Omental fat pad (tissue), 4 donors: ENCODE results near the gene CXXC4. TPM values are rescaled to one million over a fixed set of nuclear protein-coding genes. Genes with fewer than 3 reads are reported as not detected.

ENCODE experiments used
- ATAC-seq: fragments of 150-250 bp; one replicate; pipeline ENCODE4 v1.9.1; 2016; ENCODE audit warnings: mild to moderate bottlenecking, moderate library complexity; ENCODE audit not compliant: low FRiP score
- DNase-seq: peaks from one replicate; pipeline ENCODE4 v3.0.0-alpha.2; 2019; ENCODE audit warnings: low spot score
- total RNA-seq, 4 donors: library from RNA; depleted of rRNA; stranded (reverse); fragments of >200 nt; gene quantifications; one replicate each; pipeline ENCODE4 v1.1.0, GENCODE V29; 2016
- TF ChIP-seq, protein P1 (sequence below), 3 donors: fragments of 450-650 bp; IDR thresholded peaks; one replicate each; pipeline ENCODE4 v1.5.1; 2016 to 2017; ENCODE audit warnings: antibody characterized with exemption in 3 of 3, mild to moderate bottlenecking in 3 of 3, moderate library complexity in 2 of 3

The CXXC4 gene
- total RNA-seq: 1 to 10 TPM in 1 of 4 donors, under 1 TPM in 3; 0.12 to 4.7 (median 0.41) TPM

GRCh38 chr4:104494822-104495559 lies at the start of gene CXXC4:
Gene CXXC4 (minus strand): TSS chr4:104494894. CDS start chr4:104491802, 3,092 bp downstream.
- DNase-seq (no peak), ATAC-seq (peak; percentile 67)
- TF ChIP-seq, protein P1, sequence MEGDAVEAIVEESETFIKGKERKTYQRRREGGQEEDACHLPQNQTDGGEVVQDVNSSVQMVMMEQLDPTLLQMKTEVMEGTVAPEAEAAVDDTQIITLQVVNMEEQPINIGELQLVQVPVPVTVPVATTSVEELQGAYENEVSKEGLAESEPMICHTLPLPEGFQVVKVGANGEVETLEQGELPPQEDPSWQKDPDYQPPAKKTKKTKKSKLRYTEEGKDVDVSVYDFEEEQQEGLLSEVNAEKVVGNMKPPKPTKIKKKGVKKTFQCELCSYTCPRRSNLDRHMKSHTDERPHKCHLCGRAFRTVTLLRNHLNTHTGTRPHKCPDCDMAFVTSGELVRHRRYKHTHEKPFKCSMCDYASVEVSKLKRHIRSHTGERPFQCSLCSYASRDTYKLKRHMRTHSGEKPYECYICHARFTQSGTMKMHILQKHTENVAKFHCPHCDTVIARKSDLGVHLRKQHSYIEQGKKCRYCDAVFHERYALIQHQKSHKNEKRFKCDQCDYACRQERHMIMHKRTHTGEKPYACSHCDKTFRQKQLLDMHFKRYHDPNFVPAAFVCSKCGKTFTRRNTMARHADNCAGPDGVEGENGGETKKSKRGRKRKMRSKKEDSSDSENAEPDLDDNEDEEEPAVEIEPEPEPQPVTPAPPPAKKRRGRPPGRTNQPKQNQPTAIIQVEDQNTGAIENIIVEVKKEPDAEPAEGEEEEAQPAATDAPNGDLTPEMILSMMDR (IDR thresholded peaks at IDR 0.05): no peak

DNA sequence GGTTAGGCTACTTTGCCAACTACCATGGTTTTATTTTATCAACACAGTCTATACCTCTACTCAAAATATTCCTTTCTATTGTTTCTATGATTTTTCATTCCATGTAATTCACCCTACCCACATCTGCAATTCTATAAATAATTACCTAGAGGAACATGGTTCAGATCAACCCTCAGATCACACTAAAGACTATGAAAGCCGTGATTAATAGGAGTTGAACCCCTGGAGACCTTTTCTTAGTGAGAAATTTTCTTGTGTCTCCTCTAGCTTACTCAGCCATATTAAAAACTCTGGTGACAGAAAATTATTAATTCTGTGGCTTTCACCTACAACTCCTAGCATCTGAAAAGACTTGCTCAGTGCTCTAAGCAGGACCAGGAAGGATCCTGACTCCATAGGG lies 38.5 kb upstream of the CXXC4 start:
- ATAC-seq (no peak), DNase-seq (no peak)
- TF ChIP-seq, protein P1 (IDR thresholded peaks at IDR 0.05): no peak

DNA sequence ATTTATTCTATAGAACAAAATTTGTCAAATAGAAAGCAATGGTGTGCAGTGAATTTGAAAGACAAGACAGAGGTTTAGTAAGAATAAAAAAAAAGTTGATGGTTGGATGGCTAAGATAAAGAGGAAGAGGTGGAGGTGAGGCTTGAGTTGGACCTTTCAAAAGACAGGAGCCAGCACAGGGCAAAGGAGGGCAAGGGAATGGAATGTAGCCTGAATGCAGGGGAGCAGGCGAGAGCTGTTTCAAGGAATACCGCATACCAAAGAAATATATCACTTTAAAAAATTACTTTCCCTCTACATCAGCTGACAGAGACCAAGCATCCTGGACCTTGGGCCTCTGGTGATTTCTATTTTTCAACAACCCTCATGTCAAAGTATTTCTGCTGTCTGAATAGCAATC lies 38.0 kb upstream of the CXXC4 start:
- DNase-seq (no peak), ATAC-seq (no peak)
- TF ChIP-seq, protein P1 (IDR thresholded peaks at IDR 0.05): no peak

DNA sequence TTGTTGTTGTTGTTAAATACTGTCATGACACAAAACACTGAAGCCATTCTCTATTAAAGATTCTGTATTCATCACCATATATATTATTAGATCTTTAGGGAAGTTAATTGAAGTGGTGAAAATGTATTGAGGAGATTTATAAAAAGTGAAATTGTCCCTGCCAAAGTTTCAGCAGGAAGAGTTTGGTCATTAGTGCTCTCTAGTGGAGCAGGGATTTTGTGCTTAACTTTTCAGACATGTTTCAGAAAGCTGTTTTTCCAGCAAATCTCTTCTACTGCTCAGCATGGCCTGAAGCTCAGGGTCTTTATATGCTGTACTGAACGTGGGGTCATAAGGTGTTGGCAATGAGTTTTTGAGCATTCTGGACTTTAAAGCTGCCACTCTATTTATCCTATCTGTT lies 36.7 kb upstream of the CXXC4 start:
- TF ChIP-seq, protein P1 (IDR thresholded peaks at IDR 0.05): no peak
- DNase-seq: no peak
- ATAC-seq: no peak

DNA sequence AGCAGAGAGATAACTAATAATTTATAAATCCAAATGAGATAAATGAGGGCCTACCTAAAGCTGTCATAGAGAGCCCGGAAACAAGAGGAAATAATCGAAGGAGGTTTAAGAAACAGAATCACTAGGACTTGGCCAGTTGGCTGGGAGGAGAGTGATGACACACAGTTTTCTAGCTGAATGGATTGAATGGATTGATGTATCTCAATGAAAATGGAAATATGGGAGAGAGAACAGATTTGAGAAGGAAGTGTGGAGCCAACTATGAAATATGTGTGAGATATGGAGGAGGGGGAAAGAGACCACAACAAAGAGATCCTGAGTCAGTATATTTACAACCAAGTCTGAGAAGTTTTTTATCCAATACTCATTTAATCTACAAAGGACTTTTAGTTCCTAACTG lies 35.7 kb upstream of the CXXC4 start:
- TF ChIP-seq, protein P1 (IDR thresholded peaks at IDR 0.05): no peak
- no peak for DNase-seq
- no peak for ATAC-seq

DNA sequence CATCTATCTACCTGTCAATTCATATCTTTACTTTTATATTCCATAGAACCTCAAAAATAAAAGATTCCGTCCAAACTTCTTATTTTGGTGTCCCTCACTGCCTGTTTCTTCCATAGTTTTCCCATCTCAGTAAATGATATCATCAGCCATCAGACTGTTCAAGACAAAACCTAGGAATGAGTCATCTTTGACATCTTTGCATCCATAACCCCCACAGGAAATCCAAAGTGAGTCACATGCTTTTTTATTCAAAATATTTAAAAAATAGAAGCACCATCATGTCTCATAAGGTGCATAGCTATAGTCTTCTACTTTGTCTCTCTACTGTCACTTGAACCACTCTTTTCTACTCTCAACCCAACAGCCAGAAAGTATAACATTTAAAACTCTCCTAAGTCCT lies 29.9 kb upstream of the CXXC4 start:
- TF ChIP-seq, protein P1 (IDR thresholded peaks at IDR 0.05): no peak
- no peak for DNase-seq
- no peak for ATAC-seq

DNA sequence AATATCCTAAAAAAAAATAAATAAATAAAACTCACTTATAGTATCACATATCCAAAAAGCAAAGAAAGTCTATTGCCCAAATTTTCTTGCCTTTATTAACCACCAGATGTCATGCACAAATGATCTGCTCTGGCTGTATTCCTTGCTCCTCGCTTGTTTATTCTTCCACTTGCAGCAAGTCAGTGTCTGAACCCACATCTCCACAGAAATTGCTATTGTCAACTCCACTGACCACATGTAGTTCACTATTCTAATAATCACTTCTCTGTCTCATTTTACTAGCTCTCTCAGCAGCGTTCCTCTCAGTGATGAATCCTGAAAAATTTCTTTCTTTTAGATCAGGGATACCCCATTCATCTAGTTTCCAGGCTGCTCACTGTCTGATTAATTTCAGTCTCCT lies 29.3 kb upstream of the CXXC4 start:
- TF ChIP-seq, protein P1 (IDR thresholded peaks at IDR 0.05): no peak
- no peak for DNase-seq
- ATAC-seq: no peak
